GM19468 (cell line): ENCODE results near the gene MAPK7.

ENCODE experiments used
- ATAC-seq: cut with Tn5 transposase; IDR thresholded peaks from one replicate; pipeline ENCODE4 v1.9.1; 2021; ENCODE audit warnings: mild to moderate bottlenecking, moderate library complexity, moderate number of reproducible peaks; ENCODE audit not compliant: unreplicated experiment; ENCODE audit errors: extremely low read depth

The MAPK7 gene

GRCh38 chr17:19414396-19415280, 36.3 kb downstream of the MAPK7 start:
- no peak for ATAC-seq

DNA sequence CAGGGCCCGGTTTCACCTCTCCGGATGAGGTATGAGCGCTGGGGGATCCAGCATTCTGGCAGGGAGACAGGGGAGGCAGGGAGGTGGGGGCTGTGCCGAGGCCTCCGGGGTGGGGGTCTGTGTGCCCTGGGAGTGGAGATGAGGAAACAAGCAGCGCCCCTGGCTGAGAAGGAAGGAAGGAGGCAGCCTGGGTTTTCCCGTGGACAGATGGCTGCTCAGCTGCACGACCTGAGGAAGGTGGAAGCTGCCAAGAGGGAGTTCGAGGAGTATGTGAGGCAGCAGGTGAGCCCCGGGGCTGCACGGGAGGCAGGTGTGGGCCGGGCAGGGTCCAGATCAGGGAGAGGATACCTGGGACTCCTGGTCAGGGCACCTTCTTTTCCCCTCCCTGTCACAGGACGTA, 37.0 kb downstream of the MAPK7 start:
- no peak for ATAC-seq

DNA sequence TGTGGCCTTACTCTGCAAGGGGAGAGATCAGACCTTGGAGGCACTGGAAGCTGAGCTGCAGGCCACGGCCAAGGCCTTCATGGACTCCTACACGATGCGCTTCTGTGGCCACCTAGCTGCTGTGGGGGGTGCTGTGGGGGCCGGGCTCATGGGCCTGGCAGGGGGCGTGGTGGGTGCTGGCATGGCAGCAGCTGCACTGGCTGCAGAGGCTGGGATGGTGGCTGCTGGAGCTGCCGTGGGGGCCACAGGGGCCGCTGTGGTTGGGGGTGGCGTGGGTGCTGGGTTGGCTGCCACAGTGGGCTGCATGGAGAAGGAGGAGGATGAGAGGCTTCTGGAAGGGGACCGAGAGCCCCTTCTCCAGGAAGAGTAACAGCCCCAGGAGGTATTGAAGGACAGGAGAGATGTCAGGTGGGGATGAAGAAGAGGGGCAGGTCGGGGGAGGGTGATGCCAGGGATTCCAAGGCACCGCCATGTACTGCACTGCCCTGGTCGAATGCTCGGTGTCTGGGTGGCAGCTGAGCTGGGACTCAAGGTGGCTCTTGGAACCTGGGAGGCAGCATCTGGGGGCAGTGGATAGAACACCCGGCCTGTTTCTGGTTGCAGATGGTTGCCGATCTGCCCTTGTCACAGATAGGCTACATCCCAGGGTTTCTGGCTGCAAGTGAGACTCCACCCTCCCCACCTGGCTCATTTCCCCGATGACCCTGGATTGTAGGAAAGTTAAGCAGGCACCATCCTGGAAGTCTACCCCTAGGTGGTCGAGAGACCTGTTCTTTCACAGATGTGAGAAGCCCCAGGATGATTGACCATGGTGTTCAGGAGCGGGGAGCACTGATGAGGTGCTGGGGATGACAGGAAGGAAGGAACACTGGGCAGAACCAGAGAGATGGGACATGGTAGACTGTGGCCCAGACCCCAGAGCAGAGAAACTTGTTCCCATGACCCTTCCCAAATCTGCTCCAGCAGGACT, 37.8 kb downstream of the MAPK7 start:
- no peak for ATAC-seq

GRCh38 chr17:19417611-19418010, 39.3 kb downstream of the MAPK7 start:
- ATAC-seq: no peak

DNA sequence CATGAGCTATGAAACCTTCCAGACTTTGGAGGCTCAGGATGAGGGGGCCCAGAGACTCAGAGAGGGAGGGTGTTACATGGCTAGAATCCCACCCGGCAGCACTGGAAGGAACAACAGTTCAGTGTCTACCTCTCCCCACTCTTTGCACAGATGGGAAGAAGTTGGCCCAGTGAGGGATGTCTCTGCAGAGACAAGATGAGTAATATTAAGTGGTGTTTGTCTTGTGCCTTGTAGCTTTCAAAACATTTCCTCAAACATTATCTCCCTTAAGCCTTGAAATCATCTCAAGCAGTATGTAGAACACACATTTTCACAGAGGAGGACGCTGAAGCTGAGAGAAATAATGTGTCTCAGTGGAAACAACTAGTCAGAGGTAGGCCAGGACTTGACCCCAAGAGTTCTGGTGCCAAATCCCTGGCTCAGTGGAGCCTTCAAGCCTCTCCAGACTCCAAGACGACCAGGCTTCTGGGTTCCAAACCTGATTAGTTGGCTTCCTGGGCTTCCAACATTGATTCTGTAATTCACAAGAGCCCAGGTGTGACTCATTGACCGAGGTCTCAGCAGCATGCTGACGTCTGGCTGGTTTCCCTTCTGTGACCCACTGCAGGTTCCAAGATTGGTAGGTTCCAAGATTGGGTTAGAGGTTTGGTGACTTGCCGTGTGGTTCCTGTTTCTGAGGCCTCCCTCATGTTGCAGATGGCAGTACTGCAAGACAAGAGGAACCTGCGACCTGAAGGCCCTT, 40.1 kb downstream of the MAPK7 start:
- ATAC-seq: no peak

DNA sequence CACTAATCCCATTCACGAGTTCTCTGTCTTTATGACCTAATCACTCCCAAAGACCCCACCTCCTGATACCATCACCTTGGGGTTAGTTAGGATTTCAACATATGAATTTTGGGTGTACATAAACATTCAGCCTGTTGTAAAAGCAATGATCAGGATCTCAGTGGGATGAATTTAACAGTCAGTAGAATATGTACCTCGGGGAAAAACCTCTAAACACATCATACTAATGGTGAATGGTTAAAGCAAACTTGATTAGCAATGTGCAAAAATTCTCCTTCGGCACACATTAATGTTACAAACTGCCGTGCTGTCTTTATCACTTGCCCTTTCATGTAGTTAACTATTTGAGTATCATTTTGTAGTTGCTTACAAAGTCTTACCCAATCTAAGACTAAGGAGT, 42.9 kb downstream of the MAPK7 start:
- no peak for ATAC-seq

GRCh38 chr17:19421926-19422325, 43.6 kb downstream of the MAPK7 start:
- no peak for ATAC-seq

- no peak for ATAC-seq
Measured at GRCh38 chr17:19424934-19425868, 46.9 kb downstream of the MAPK7 start.

- no peak for ATAC-seq
Measured at GRCh38 chr17:19426631-19427030, 48.3 kb downstream of the MAPK7 start.

GRCh38 chr17:19431691-19432090, 53.4 kb downstream of the MAPK7 start:
- no peak for ATAC-seq
